Neuronal stem cell (in vitro differentiated cells): ENCODE results near the gene CPNE4.

ENCODE experiments used
- DNase-seq: peaks from one replicate; pipeline ENCODE4 v3.0.0-alpha.2; 2013; ENCODE audit warnings: low spot score
- H2AFZ ChIP-seq: one replicate; pipeline ENCODE4 v1.6.1; 2013; ENCODE audit warnings: mild to moderate bottlenecking, low read length, inconsistent platforms
- H2AK5ac ChIP-seq: 2 replicates; pipeline ENCODE4 v1.6.1; 2013; ENCODE audit warnings: low read depth, mild to moderate bottlenecking, inconsistent platforms, low read length, moderate library complexity, mixed read lengths
- H2BK120ac ChIP-seq: 2 replicates; pipeline ENCODE4 v1.6.1; 2013; ENCODE audit warnings: low read depth, mild to moderate bottlenecking, inconsistent platforms, low read length, moderate library complexity, mixed read lengths
- H2BK12ac ChIP-seq: one replicate; pipeline ENCODE4 v1.6.1; 2013; ENCODE audit warnings: low read length, inconsistent platforms
- H2BK15ac ChIP-seq: 2 replicates; pipeline ENCODE4 v1.6.1; 2013; ENCODE audit warnings: mild to moderate bottlenecking, low read length, inconsistent platforms, mixed read lengths
- H2BK5ac ChIP-seq: one replicate; pipeline ENCODE4 v1.6.1; 2013; ENCODE audit warnings: inconsistent platforms, mild to moderate bottlenecking, low read length, moderate library complexity
- H3K14ac ChIP-seq: one replicate; pipeline ENCODE4 v1.6.1; 2013; ENCODE audit warnings: low read length, inconsistent platforms
- H3K18ac ChIP-seq: 2 replicates; pipeline ENCODE4 v1.6.1; 2013; ENCODE audit warnings: low read length, inconsistent platforms
- H3K23ac ChIP-seq: 2 replicates; pipeline ENCODE4 v1.6.1; 2013; ENCODE audit warnings: low read depth, mild to moderate bottlenecking, mixed read lengths, low read length, inconsistent platforms; ENCODE audit not compliant: poor library complexity
- H3K27ac ChIP-seq: replicated peaks from 3 replicates; pipeline ENCODE4 v1.5.1; 2013; ENCODE audit warnings: low read length, inconsistent platforms
- H3K27me3 ChIP-seq, 3 experiments: 2 replicates each; pipeline ENCODE4 v1.6.1; 2013; ENCODE audit warnings: low read length in 3 of 3, mild to moderate bottlenecking in 2 of 3, inconsistent platforms in 1 of 3, low read depth in 1 of 3, mixed read lengths in 1 of 3, moderate library complexity in 1 of 3; ENCODE audit not compliant: control insufficient read depth in 3 of 3, insufficient read depth in 3 of 3
- H3K36me3 ChIP-seq, 2 donors: replicated peaks in 1 of 2; 2 replicates each; pipeline ENCODE4 v1.6.1; 2013; ENCODE audit warnings: low read length in 2 of 2; ENCODE audit not compliant: control insufficient read depth in 2 of 2, insufficient read depth in 2 of 2
- H3K4ac ChIP-seq: 2 replicates; pipeline ENCODE4 v1.6.1; 2013; ENCODE audit warnings: inconsistent platforms, mild to moderate bottlenecking, low read length, moderate library complexity
- H3K4me1 ChIP-seq, 2 donors: 1 replicate in 1 of 2; 2 replicates in 1 of 2; pipeline ENCODE4 v1.6.1; 2013; ENCODE audit warnings: low read length in 2 of 2, low read depth in 1 of 2; ENCODE audit not compliant: control insufficient read depth in 2 of 2, insufficient read depth in 1 of 2
- H3K4me2 ChIP-seq: one replicate; pipeline ENCODE4 v1.6.1; 2013; ENCODE audit warnings: mild to moderate bottlenecking, low read length, inconsistent platforms; ENCODE audit not compliant: insufficient read depth, poor library complexity, severe bottlenecking
- H3K4me3 ChIP-seq, 2 donors: 2 replicates each; pipeline ENCODE4 v1.5.1; 2013; ENCODE audit warnings: low read length in 2 of 2, mild to moderate bottlenecking in 2 of 2, inconsistent platforms in 1 of 2, moderate library complexity in 1 of 2
- H3K79me1 ChIP-seq: one replicate; pipeline ENCODE4 v1.6.1; 2013; ENCODE audit warnings: low read depth, mild to moderate bottlenecking, inconsistent platforms, low read length, moderate library complexity
- H3K9ac ChIP-seq: one replicate; pipeline ENCODE4 v1.6.1; 2013; ENCODE audit warnings: mild to moderate bottlenecking, low read depth, low read length, inconsistent platforms; ENCODE audit not compliant: poor library complexity
- H3K9me3 ChIP-seq, 2 donors: replicated peaks in 1 of 2; 2 replicates each; pipeline versions ENCODE3 to v1.6.1; 2013; ENCODE audit warnings: low read length in 2 of 2, mild to moderate bottlenecking in 2 of 2, inconsistent platforms in 1 of 2, low read depth in 1 of 2, mixed read lengths in 1 of 2, moderate library complexity in 1 of 2; ENCODE audit not compliant: control insufficient read depth in 2 of 2, insufficient read depth in 1 of 2
- H4K8ac ChIP-seq: one replicate; pipeline ENCODE4 v1.6.1; 2013; ENCODE audit warnings: low read depth, mild to moderate bottlenecking, inconsistent platforms, low read length, moderate library complexity
- H4K91ac ChIP-seq: one replicate; pipeline ENCODE4 v1.6.1; 2013; ENCODE audit warnings: low read length, low read depth, mild to moderate bottlenecking, inconsistent platforms; ENCODE audit not compliant: poor library complexity
- WGBS, 2 donors: extraction: QIAGEN DNeasy Blood & Tissue Kit; methylation state at CpG; one replicate each; pipeline ENCODE4 v1.1.7; 2013; ENCODE audit warnings: missing lambda C conversion rate in 2 of 2, mixed read lengths in 1 of 2; ENCODE audit not compliant: insufficient read length in 2 of 2, insufficient replicate concordance in 1 of 2; ENCODE audit errors: extremely low coverage in 2 of 2; 5-methylcytosine and 5-hydroxymethylcytosine counted together

The CPNE4 gene

GRCh38 chr3:131756405-131756804, 278.4 kb downstream of the CPNE4 start:
- WGBS, 2 donors, result no CpG with 5 or more reads among the region's 2 CpGs
- no peaks in the 10 kb centered on the region for H3K9me3 ChIP-seq
- H4K8ac ChIP-seq, result no peak overlapping the region
- no peak overlapping the region for H3K18ac ChIP-seq
- no peak overlapping the region for H2BK120ac ChIP-seq
- no peak overlapping the region for H3K27ac ChIP-seq
- no peak for DNase-seq
- no peak overlapping the region for H2BK15ac ChIP-seq
- H3K14ac ChIP-seq, result no peak overlapping the region
- no peak overlapping the region for H3K23ac ChIP-seq
- H2BK12ac ChIP-seq, result no peak overlapping the region
- H3K79me1 ChIP-seq, result no peaks in the 10 kb centered on the region
- H3K27me3 ChIP-seq, result no peaks in the 10 kb centered on the region
- H3K36me3 ChIP-seq, result no peaks in the 10 kb centered on the region
- no peak overlapping the region for H3K4me3 ChIP-seq
- H3K4ac ChIP-seq, result no peak overlapping the region
- no peak overlapping the region for H2AK5ac ChIP-seq
- no peak overlapping the region for H4K91ac ChIP-seq
- H2AFZ ChIP-seq, result no peak overlapping the region
- no peak overlapping the region for H2BK5ac ChIP-seq
- no peaks in the 10 kb centered on the region for H3K4me1 ChIP-seq
- H3K4me2 ChIP-seq, result no peak overlapping the region
- no peak overlapping the region for H3K9ac ChIP-seq

GRCh38 chr3:131755380-131755779, 279.4 kb downstream of the CPNE4 start:
- H3K36me3 ChIP-seq, result no peaks in the 10 kb centered on the region
- H2BK5ac ChIP-seq, result no peak overlapping the region
- no peak overlapping the region for H2AFZ ChIP-seq
- no peak overlapping the region for H3K4ac ChIP-seq
- no peak overlapping the region for H2BK15ac ChIP-seq
- H3K27me3 ChIP-seq, result no peaks in the 10 kb centered on the region
- no peak overlapping the region for H3K4me2 ChIP-seq
- no peak overlapping the region for H3K18ac ChIP-seq
- no peaks in the 10 kb centered on the region for H3K9me3 ChIP-seq
- H3K27ac ChIP-seq, result no peak overlapping the region
- no peaks in the 10 kb centered on the region for H3K79me1 ChIP-seq
- H2BK120ac ChIP-seq, result no peak overlapping the region
- H4K91ac ChIP-seq, result no peak overlapping the region
- no peak overlapping the region for H3K4me3 ChIP-seq
- H4K8ac ChIP-seq, result no peak overlapping the region
- H3K23ac ChIP-seq, result no peak overlapping the region
- no peak overlapping the region for H3K9ac ChIP-seq
- H3K4me1 ChIP-seq, result no peaks in the 10 kb centered on the region
- no peak for DNase-seq
- H3K14ac ChIP-seq, result no peak overlapping the region
- no peak overlapping the region for H2AK5ac ChIP-seq
- no peak overlapping the region for H2BK12ac ChIP-seq

GRCh38 chr3:131750256-131750655, 284.6 kb downstream of the CPNE4 start:
- Histone ChIP-seq H3K23ac (no peak overlapping the region), H2BK12ac (no peak overlapping the region), H3K79me1 (no peaks in the 10 kb centered on the region), H2BK120ac (no peak overlapping the region), H3K4ac (no peak overlapping the region), H2BK15ac (no peak overlapping the region), H3K14ac (no peak overlapping the region), H4K91ac (no peak overlapping the region), H3K4me2 (no peak overlapping the region), H3K36me3 (no peaks in the 10 kb centered on the region), H3K4me1 (no peaks in the 10 kb centered on the region), H2AFZ (no peak overlapping the region), H3K27ac (no peak overlapping the region), H3K18ac (no peak overlapping the region), H3K4me3 (no peak overlapping the region), H4K8ac (no peak overlapping the region), H2AK5ac (no peak overlapping the region), H3K27me3 (no peaks in the 10 kb centered on the region), H3K9me3 (no peaks in the 10 kb centered on the region), H3K9ac (no peak overlapping the region), H2BK5ac (no peak overlapping the region)
- no peak for DNase-seq
- WGBS, 2 donors, result no CpG with 5 or more reads among the region's 3 CpGs

- Histone ChIP-seq H3K9ac (no peak overlapping the region), H3K79me1 (no peaks in the 10 kb centered on the region), H2AK5ac (no peak overlapping the region), H4K91ac (no peak overlapping the region), H3K4ac (no peak overlapping the region), H3K36me3 (no peaks in the 10 kb centered on the region), H2BK5ac (no peak overlapping the region), H3K18ac (no peak overlapping the region), H3K4me2 (no peak overlapping the region), H2BK15ac (no peak overlapping the region), H2BK120ac (no peak overlapping the region), H2AFZ (no peak overlapping the region), H3K14ac (no peak overlapping the region), H4K8ac (no peak overlapping the region), H3K27ac (no peak overlapping the region), H3K9me3 (no peaks in the 10 kb centered on the region), H3K27me3 (no peaks in the 10 kb centered on the region), H3K4me1 (no peaks in the 10 kb centered on the region), H3K23ac (no peak overlapping the region), H2BK12ac (no peak overlapping the region), H3K4me3 (no peak overlapping the region)
- no peak for DNase-seq
- no CpG with 5 or more reads among the region's 1 CpG for WGBS, 2 donors
Measured at GRCh38 chr3:131749826-131750225, 285.0 kb downstream of the CPNE4 start.
